Left ventricle myocardium superior (tissue), 1 donor: ENCODE results near the gene NCAM2. TPM values are rescaled to one million over a fixed set of nuclear protein-coding genes. Genes with fewer than 3 reads are reported as not detected.

Experiments
- ATAC-seq: fragments of 200-7000 bp; cut with Tn5 transposase; one replicate; pipeline ENCODE4 v1.9.1; 2020; ENCODE audit warnings: mild to moderate bottlenecking, moderate library complexity
- DNase-seq: peaks from one replicate; pipeline ENCODE4 v3.0.0-alpha.2; 2020
- intact Hi-C: fragments of 100-400 bp; cut with micrococcal nuclease; formaldehyde crosslinking; loops from one replicate; pipeline ENCODE4 v1.11.0; 2022
- long read RNA-seq: library from polyadenylated mRNA; unstranded; transcript quantifications from one replicate; pipeline ENCODE4 v2.0.0, GENCODE V29; 2021
- total RNA-seq: library from RNA; stranded (reverse); fragmentation: NEBNext Ultra II Directional; extraction: Animal tissue kit (Norgen Biotek cat#: 25700); gene quantifications from one replicate; pipeline ENCODE4 v1.2.1, GENCODE V29; 2021
- donor health status: DM: no; HTN: yes; CAD: no; lungs with severe emphysema.

NCAM2 gene
- 4.4 TPM for total RNA-seq
- long read RNA-seq, full-length matches to known transcripts, result 1 of 3 reads
- long read RNA-seq, partial matches to known transcripts, result 0 of 3 reads
- long read RNA-seq, other reads (novel, unspliced or antisense), result 2 of 3 reads

DNA sequence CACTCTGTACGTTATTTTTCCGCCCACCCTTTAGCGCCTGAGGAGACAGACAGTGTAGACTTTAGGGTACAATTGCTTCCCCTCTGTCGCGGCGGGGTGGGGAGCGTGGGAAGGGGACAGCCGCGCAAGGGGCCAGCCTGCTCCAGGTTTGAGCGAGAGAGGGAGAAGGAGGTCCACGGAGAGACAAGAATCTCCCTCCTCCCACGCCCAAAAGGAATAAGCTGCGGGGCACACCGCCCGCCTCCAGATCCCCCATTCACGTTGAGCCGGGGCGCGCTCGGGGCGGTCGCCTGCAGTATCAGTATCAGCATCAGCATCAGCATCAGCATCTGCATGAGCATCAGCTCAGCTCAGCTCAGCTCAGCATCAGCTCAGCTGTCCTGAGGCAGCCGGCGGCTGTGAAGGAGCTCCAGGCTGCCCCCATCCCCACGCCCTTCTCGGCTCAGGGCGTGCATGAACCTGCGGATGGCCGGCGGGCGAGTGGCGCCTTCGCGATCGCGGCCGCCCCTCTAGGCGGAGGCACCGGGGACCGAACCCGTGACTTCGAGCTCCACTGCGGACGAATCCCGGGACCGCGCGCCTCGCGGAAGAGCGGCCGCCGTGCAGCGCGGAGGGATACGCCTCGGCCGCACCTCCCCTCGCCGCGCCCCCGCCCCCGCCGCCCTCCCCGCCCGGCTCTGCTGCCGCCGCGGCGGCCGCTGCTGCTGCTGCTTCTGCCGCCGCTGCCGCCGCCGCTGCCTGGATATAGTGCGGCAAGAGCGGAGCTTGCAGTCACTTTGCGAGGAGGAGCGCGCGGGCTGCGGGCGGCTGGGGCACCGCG is at the start of gene NCAM2:
TSS of gene NCAM2 (plus strand) at position 774 of the 820 bp plus-strand sequence.
- ATAC-seq (peak; percentile 90), DNase-seq (peak; percentile 84)
- intact Hi-C loops, result no loop called here

DNA sequence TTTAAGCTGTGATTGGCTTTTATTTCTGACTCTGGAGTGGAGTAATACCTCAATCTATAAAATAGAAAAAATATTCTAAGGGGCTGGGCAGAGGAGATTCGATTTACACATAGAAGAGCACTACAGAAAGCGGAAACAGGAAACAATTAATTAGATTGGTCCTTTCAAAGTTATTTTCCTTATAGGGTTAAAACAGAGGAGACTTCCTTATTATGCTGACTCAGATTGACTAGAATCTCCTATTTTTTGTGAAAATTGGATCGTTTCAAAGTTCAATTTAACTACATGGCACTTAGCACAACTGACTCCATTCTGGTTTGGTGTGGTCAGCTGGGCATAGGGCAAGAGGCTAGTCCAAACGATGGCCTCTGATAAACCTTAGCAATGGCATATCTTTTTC is 48.3 kb upstream of the NCAM2 start:
- ATAC-seq (no peak), DNase-seq (no peak)
- intact Hi-C loops, result no loop called here

DNA sequence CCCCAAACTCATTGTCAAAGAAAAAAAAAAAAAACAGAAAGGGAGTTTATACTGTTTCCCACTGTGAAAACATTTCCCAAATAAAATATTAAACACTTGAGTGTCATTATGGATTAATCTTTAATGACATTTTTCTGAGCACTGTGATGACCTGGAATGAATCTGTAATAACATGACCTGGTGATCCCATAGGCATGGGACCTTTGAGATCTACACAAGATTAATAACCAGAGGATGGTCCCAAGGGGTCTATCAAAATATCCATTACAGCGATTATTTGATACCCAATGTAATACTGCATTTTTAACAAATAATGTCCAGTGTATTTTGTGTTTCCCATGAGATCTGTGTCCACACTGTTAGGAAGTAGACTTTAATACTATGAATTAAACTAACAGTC is 32.4 kb upstream of the NCAM2 start:
- no peak for ATAC-seq
- no peak for DNase-seq
- intact Hi-C loops, result no loop called here

DNA sequence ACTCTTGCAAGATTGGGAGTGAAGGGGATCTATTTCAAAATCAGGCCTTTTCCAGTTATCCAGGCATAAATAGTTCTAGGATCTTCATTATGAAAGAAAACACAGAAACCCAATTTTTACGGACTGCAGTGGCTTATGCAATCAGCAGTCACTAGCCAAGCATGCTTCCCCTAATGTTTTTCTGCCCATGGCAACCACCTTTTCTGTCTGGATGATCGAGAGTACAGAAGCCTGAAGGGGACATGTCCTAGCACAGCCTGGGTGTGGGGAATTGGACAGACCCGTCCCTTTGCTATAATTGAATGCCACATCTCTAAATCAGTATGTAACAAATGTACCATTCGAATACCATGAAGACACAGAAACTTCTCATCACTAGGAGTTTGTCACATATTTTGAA is 29.8 kb upstream of the NCAM2 start:
- intact Hi-C loops, result no loop called here
- no peak for DNase-seq
- ATAC-seq, result no peak

DNA sequence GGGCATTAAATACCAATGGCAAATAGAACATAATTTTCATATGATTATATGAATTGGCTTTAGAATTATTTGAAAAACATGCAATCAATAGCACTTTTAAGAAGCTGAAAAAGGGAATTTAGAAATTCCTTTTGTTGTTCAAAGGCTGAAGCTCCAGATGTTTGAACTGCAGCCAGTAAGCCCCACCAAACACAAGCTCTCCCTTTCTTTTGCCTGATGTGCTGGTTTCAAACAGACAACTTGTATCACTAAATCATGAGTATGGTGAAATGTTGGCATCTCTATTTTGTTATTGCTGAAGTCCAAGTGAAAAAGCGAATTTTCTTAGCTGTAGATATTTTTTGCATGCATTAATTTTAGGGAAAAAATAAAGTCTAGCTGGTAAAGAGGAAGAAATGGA is 27.5 kb upstream of the NCAM2 start:
- DNase-seq, result no peak
- intact Hi-C loops, result no loop called here
- ATAC-seq, result no peak

DNA sequence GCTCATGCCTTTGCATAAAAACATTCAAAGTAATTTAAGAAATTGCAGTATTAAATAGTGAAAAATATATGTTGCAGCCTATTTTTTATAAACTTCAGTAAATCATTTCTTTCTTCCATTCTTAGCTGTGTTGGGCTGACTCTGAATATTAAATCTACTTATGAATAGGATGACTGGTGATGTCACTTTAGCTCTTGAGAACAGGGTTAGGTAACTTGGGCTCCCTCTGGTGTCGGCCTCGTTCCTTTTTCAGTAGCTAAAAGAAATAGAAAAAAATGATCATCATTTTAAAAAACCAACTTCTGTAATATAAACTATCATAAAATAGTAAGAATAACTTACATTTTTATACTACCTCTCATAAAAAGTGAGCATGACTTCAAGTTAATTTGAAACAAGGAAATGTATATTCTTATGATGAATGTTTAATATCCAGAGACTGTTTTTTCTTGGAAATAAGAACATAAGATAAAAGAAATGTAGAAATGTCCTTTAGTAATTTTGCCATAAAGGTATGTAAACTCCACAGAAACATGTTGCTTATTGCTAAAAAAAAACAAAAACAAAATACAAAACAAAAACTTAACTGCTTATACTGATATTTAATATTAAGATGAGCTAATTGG is 26.8 kb upstream of the NCAM2 start:
- no peak for ATAC-seq
- intact Hi-C loops, result no loop called here
- peak; percentile 69 for DNase-seq

DNA sequence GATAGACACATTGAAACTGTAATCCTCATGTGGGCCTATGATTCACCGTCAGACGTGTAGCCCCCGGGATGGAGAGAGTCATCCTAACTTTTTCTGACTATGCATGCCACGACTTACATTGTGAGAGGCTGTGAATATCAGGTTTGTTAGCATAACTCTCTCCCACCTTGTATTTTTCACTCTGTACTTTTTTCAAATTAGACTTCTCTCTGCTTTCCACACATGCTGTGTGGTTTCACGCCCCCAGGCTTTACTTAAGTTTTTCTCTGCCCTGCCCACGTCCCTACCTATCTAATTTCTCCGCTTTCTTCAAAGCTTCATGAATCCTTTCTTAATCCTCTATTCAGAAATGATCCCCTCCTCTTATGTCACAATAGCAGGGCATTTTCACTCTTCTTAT is 3.4 kb upstream of the NCAM2 start:
- ATAC-seq, result no peak
- intact Hi-C loops, result no loop called here

DNA sequence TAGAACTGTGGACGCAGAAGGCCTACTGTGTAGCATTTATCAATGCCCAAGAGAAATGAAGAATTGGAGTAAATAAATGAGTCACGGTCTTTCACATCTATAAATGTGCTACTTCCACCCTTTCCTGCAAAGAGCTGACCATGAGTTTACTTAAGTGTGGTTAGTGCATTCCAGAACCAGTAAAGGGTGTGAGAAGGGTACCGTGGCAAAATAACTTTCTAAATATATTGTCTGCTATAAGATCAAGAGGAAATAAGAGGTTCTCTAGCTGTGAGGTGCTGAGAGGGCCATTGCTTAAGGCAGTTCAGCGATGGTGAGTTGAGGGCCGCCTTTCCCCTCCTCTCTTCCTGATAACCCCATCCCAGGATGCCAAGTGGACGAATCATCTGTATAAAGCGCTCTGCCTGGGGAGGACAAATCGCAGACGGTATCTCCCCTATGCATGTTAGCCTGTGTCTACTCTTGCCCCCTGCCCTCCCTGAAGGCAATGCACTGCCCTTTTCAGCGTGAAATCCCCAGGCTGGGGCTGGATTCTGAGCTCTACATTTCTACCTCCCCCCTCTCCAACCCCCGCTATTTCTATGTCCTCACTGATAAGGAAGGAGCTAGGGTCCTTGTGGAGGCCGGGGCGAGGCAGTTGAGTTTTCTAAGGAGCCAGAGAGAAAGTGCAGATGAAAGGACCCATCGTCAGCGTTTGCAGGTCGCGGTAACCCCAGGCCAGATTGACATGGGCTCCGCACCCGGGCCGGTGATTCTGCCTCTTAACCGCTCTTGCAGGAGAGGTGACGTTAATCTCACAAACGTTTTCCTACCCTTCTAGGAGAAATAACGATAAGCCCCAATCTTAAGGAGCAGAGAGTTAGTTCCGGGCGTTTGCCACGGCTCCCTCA is 1.5 kb upstream of the NCAM2 start:
- intact Hi-C loops, result no loop called here
- DNase-seq (no peak), ATAC-seq (no peak)

More for the DNA sequence above, 3.4 kb upstream of the NCAM2 start:
- no peak for DNase-seq

DNA sequence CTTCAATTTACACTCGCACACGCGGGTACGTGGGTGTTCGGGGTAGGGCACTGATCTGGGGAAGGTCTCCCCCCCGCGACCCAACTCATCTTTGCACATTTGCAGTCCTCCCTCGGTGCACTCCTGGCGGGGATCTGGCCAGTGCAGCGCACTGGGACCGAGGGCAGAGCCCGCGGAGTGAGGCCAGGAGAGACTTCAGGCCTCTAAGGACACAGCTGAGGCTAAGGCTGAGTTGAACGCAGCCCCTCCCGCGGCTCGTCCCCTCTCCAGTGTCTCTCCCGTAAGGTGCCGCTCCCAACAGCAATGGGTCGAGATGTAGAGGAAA is 936 bp upstream of the NCAM2 start:
- intact Hi-C loops, result no loop called here
- ATAC-seq (peak; percentile 48), DNase-seq (peak; percentile 31)

DNA sequence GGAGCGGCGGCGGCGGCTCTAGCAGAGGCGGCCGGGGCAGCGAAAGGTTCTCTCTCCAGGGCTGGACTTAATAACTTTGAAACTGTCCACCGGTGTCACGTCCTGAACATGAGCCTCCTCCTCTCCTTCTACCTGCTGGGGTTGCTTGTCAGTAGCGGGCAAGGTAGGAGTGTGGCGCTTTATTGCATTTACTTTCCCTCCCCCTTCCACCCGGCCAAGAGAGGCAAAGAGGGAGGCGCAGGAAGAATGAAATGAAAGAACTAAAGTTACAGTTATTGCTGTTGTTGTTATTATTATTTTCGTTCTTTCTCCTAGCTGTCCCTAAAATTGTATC is 214 bp downstream of the NCAM2 start:
- DNase-seq (no peak), ATAC-seq (peak; percentile 20)
- intact Hi-C loops, result no loop called here

DNA sequence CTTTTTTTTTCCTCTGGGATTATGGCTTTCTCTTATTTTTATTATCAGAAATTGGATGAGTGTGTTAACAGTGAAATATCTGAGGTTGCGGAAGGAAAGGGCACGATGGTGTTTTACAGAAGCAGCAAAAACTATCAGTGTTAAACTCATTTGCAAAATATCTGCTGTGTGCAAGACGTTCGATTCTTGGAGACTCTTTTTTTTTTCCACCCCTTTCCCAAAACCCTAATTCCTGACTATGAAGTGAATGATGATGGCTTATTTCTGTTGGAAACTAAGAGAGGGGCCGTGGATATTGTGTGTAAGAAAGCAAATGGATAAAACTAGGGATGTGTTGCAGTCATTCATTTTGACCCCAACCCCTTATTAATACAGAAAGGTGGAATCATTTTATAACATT is 677 bp downstream of the NCAM2 start:
- DNase-seq (no peak), ATAC-seq (no peak)
- intact Hi-C loops, result no loop called here

DNA sequence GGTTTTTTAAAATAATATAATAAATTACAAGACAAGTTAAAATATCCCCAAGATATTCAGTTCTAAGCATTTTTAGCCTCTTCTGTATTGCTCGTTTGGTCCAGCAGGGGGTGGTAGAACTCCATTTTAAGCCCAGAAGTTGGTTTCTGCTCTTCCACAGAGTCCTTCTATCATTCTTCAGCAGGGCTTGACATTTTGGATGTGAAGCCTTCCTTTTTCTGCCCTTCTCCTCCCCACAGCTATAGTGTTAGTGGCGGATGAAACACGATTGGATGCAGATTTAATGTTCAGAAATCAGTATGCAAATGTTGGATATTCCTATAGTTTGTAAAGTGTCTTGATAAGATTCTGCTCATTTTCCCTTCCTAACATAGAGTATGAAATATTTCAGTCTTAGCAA is 1.4 kb downstream of the NCAM2 start:
- DNase-seq (no peak), ATAC-seq (peak; percentile 60)
- intact Hi-C loops, result no loop called here

DNA sequence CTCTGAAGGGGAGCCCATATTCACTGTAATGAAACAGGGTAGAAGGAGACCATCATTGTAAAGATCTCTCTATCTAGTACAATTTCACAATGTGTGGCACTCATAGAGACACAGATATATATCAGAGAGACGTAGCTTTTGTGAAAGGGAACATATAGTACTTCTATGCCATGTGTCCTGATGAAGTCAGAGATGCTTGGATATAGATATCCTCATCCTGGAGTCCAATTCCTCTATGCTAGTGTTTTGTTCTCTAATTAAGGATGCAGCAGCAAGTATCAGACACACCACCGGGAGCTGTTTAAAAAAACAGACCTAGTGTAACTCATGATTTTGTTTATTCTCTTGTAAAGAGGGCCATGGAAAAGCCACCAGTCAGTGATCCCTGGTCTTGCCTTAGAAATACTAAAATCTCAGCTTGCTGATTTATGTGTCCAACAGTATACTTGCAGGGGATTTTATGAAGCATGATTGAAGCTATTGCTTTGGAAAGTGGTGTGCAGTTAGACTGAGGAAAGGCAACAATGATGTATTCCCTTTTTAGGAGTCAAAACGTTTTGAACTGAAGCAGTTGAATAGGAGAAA is 2.5 kb downstream of the NCAM2 start:
- DNase-seq (no peak), ATAC-seq (no peak)
- intact Hi-C loops, result no loop called here

DNA sequence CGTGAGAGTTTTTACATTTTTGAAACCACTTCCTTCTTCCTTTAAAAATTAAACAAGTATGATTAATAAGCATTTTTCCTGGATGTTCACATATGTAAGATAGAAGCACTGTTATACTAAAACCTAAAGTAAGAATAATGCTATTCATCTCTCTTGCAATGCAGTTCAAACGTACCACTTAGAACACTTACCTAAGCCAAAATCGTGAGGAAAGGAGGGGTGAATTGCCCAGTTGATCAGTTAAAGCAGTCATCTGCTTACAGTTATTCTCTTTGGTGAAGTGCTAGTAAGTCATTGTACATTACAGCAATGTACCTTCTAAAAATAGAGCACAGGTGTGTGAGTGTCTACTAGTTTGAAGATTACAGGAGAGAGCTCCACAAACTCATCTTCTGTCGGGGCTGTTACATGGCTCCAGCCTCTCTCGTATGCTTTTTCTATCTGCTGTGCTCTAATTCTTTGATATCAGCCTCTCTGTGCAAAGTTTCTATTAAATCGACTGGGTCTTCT is 3.4 kb downstream of the NCAM2 start:
- no peak for DNase-seq
- intact Hi-C loops, result no loop called here
- no peak for ATAC-seq

DNA sequence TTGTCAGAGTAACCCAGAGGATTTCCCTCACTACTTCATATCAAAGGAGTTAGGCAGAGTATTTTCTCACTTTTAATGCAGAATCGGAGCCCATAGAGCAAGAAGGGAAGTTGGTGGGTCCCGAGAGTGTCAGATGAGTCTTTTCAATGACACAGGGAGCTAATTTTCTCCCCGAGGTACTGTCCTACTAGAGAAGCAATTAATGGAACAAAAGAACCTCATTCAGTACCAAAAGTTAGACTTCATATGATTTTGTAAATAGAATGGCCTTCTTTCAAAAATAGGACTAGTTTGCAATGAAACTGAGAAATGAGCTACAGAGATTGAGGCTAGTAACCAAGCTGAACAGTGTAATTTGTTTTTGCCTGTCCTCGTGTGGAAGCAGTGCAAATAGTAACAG is 3.9 kb downstream of the NCAM2 start:
- ATAC-seq (no peak), DNase-seq (no peak)
- intact Hi-C loops, result no loop called here

DNA sequence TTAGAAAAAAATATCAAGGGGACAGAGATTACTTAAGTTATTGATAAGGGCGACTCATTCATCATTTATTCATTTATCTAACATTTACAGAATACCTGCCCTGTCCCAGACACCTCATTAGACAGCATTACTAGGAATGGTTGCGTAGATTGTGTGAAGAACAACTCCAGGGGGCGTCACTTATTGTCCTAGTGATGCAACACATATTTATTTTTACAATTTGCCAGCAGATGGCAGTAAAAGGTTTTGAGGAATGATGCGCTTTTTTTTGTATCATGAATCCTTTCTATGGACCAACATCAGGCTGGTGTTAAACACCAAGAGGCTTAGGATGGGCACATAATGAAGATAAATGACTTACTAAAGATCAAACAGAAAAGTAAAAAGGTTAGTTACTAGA is 5.5 kb downstream of the NCAM2 start:
- ATAC-seq, result no peak
- intact Hi-C loops, result no loop called here
- DNase-seq, result no peak

DNA sequence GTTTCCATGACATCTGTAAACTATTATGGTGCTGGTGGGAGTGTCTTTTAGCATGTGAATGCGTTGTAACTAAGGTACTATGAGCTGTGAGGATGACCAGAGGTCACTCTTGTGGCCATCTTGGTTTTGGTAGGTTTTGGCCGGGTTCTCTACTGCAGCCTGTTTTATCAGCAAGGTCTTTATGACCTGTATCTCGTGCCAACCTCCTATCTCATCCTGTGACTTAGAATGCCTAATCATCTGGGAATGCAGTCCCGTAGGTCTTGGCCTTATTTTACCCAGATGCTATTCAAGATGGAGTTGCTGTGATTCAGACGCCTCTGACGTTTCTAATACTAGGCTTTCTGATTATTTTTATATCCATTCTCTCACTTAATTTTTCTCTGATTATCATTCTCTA is 9.4 kb downstream of the NCAM2 start:
- DNase-seq (no peak), ATAC-seq (no peak)
- intact Hi-C loops, result no loop called here

DNA sequence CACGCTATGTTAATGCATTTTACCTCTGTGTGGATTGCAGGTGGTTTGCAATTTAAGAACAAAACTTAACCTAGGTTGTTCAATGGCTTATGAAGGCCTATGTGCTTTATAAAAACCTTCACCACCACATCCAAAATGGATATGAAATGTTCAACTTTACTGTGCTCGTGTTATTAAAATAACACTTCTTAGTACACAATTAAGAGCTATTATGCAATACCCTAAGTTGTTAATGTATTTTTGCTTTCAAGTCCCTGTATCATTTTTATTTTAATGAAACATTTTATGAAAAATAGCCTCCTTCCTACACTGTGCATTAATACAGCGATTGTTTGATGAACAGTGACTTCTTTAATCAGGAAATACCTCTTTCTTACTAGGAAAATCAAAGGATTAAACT is 12.0 kb downstream of the NCAM2 start:
- ATAC-seq, result no peak
- intact Hi-C loops, result no loop called here
- DNase-seq, result no peak

DNA sequence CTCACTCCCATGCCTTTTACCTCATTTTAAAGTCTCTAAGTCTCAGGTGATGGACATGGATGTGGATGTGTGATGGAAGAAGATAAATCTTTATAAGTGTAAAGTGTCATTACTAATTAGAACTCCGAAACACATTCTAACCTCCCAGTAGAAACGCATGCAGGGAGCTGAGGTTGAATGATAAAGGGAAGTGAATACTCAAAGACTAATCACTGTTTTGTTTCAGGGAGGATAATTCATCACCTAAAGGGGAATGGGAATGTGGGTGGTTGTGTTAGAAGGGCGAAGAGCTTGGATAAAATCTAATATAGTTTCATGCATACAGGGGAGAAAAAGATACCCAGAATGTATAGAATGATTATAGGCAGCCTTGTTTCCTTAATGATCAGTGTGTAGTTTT is 12.5 kb downstream of the NCAM2 start:
- no peak for ATAC-seq
- intact Hi-C loops, result no loop called here

DNA sequence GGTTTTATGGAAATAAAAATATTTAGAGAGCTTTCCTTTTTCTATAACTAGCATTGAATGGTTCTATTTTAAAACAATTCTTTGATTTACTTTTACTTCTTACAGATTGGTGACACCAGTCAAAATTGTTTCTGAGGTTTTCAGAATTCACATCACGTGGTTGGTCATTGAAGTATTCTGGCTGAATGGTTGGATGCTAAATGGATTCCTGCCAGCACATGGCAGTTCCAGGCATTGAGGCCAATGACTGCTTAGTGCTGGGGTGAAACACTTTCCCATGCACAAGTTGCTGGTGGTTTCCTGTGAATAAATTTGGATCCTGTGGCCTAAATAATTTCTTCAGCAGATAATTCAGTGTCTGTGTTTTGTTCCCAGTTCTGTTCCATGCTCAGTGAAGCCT is 20.6 kb downstream of the NCAM2 start:
- intact Hi-C loops, result no loop called here
- DNase-seq (no peak), ATAC-seq (no peak)

More for the DNA sequence above, 12.5 kb downstream of the NCAM2 start:
- DNase-seq, result no peak
